ENCODE results near the gene TCTA. TPM values are rescaled to one million over a fixed set of nuclear protein-coding genes. Genes with fewer than 3 reads are reported as not detected.
"Not testable (repeated sequence)": the region's sequence is repeated elsewhere in the genome, so short reads cannot be mapped to it uniquely, and the experiment has no call there.

TCTA gene
- total RNA-seq, 1 donor from 2014 or later, result 21.7 TPM

GRCh38 chr3:49397470-49397869 lies 14.8 kb upstream of the TCTA start:
- no peak for DNase-seq (ENCODE audit: low read depth)
- no peak overlapping the region for H3K4me3 ChIP-seq (ENCODE audit: low read depth, low read length)
- TF ChIP-seq, protein P1, sequence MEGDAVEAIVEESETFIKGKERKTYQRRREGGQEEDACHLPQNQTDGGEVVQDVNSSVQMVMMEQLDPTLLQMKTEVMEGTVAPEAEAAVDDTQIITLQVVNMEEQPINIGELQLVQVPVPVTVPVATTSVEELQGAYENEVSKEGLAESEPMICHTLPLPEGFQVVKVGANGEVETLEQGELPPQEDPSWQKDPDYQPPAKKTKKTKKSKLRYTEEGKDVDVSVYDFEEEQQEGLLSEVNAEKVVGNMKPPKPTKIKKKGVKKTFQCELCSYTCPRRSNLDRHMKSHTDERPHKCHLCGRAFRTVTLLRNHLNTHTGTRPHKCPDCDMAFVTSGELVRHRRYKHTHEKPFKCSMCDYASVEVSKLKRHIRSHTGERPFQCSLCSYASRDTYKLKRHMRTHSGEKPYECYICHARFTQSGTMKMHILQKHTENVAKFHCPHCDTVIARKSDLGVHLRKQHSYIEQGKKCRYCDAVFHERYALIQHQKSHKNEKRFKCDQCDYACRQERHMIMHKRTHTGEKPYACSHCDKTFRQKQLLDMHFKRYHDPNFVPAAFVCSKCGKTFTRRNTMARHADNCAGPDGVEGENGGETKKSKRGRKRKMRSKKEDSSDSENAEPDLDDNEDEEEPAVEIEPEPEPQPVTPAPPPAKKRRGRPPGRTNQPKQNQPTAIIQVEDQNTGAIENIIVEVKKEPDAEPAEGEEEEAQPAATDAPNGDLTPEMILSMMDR (conservative IDR thresholded peaks at IDR 0.05; ENCODE audit: low read depth, low read length), result no peak

DNA sequence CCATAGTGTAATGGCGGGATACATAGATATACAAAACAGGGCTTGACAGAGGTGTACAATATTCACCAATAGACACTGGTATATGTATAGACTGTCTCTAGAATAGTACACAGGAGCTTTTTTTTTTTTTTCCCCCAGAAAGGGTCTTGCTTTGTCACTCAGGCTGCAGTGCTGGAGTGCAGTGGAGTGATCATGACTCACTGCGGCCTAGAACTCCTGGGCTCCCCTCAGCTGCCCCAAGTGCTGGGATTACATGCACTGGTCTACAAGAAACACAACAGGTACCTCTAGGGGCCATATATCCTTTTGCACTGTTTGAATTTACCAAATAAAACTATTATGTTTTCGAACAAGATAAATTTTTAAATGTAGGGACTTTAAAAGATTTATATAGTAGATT lies 12.8 kb upstream of the TCTA start:
- DNase-seq (ENCODE audit: low read depth), result no peak
- TF ChIP-seq, protein P1 (conservative IDR thresholded peaks at IDR 0.05; ENCODE audit: low read depth, low read length), result no peak
- H3K4me3 ChIP-seq (ENCODE audit: low read depth, low read length), result no peak overlapping the region

DNA sequence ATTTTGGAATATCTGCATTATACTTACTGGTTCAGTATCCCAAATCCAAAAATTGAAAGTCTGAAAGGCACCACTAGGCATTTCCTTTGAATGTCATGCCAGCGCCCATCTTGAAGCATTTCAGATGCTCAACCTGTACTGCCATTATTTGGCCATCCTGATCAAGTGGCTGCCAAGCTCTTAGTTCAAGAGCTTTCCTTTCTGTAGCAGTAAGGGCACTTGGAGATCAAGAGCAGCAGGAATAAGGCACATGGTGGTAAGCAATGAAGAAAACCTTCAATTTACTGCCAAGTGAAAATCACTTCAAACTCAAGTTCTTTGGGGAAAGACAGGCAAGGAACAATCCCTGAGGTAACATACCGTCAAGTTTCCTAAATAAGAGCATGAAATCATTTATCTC lies 10.5 kb upstream of the TCTA start:
- TF ChIP-seq, protein P1 (conservative IDR thresholded peaks at IDR 0.05; ENCODE audit: low read depth, low read length), result no peak
- no peak for DNase-seq (ENCODE audit: low read depth)
- H3K4me3 ChIP-seq (ENCODE audit: low read depth, low read length), result no peak overlapping the region

DNA sequence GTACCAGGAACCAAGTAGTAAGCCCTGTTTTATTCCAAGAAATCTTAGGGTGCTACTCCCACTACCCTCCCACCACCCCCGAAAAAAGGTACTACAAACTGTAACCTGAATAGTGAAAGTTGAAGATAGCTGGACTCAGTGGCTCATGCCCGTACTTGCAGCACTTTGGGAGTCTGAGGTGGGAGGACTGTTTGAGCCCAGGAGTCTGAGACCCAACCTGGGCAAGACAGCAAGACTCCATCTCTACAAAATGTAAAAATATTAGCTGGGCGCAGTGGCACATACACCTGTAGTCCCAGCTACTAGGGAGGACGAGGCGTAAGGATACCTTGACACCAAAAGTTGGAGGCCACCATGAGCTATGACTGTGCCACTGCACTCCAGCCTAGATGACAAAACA lies 8.3 kb upstream of the TCTA start:
- DNase-seq (ENCODE audit: low read depth), result no peak
- TF ChIP-seq, protein P1 (conservative IDR thresholded peaks at IDR 0.05; ENCODE audit: low read depth, low read length), result no peak
- no peak overlapping the region for H3K4me3 ChIP-seq (ENCODE audit: low read depth, low read length)

GRCh38 chr3:49405570-49405969 lies 6.7 kb upstream of the TCTA start:
- H3K4me3 ChIP-seq (ENCODE audit: low read depth, low read length); DNase-seq (ENCODE audit: low read depth): not testable (repeated sequence)

- no peak overlapping the region for H3K4me3 ChIP-seq (ENCODE audit: low read depth, low read length)
- DNase-seq (ENCODE audit: low read depth), result no peak
- TF ChIP-seq, protein P1 (conservative IDR thresholded peaks at IDR 0.05; ENCODE audit: low read depth, low read length), result no peak
Observed at GRCh38 chr3:49406571-49407565, 5.4 kb upstream of the TCTA start.

- no peak for DNase-seq (ENCODE audit: low read depth)
- TF ChIP-seq, protein P1 (conservative IDR thresholded peaks at IDR 0.05; ENCODE audit: low read depth, low read length), result no peak
- peak overlapping the region; percentile 92 for H3K4me3 ChIP-seq (ENCODE audit: low read depth, low read length)
Observed at GRCh38 chr3:49410066-49410845, 2.0 kb upstream of the TCTA start.
